B cell (primary cell): ENCODE measurements around the gene BRAF.

Experiments
- EZH2 ChIP-seq: IDR thresholded peaks from 2 replicates; pipeline ENCODE4 v1.6.1; 2012; ENCODE audit warnings: borderline replicate concordance, low read depth, mild to moderate bottlenecking, moderate library complexity, low read length; ENCODE audit not compliant: insufficient read depth, poor library complexity, severe bottlenecking
- TF ChIP-seq, protein P1 (sequence below): fragments of 200-600 bp; IDR thresholded peaks from one replicate; pipeline ENCODE4 v1.8.0; 2022; ENCODE audit warnings: antibody characterized with exemption, mild to moderate bottlenecking

DNA sequence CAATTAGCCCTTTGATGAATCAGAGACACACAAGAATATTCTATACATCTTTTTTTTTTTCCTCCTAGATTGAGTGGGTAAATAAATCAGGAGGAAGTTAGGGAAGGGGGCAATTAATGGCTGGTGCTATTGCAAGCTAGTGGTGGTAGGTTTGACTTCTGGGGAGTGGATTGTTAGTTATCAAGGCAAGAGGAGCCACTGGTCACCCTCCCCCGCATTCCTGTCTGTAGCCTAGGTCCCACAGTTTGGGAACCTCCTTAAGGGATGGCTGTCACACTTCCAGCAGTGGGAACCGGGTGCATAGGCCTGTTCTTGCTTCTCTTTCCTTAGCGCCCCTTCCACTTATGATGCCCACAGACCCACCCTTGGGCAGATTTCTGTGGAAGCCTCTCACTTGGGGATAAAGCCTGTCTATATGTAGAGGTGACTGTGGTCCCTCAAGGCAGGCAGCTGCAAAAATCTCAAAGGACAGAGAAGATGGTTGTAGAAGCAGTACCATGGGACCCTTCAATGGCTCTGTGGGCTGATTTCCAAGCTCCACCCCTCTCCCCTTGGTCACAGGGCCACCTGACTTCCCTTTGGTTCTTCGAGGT, 254.3 kb downstream of the BRAF start:
- TF ChIP-seq, protein P1, sequence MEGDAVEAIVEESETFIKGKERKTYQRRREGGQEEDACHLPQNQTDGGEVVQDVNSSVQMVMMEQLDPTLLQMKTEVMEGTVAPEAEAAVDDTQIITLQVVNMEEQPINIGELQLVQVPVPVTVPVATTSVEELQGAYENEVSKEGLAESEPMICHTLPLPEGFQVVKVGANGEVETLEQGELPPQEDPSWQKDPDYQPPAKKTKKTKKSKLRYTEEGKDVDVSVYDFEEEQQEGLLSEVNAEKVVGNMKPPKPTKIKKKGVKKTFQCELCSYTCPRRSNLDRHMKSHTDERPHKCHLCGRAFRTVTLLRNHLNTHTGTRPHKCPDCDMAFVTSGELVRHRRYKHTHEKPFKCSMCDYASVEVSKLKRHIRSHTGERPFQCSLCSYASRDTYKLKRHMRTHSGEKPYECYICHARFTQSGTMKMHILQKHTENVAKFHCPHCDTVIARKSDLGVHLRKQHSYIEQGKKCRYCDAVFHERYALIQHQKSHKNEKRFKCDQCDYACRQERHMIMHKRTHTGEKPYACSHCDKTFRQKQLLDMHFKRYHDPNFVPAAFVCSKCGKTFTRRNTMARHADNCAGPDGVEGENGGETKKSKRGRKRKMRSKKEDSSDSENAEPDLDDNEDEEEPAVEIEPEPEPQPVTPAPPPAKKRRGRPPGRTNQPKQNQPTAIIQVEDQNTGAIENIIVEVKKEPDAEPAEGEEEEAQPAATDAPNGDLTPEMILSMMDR, result no peak
- TF ChIP-seq EZH2, result no peak
